Kidney (tissue), 14 donors: Measurements from ENCODE around the gene AJUBA. TPM values are rescaled to one million over a fixed set of nuclear protein-coding genes. Genes with fewer than 3 reads are reported as not detected.

Source experiments
- DNase-seq, 5 donors: peaks; one replicate each; pipeline ENCODE4 v3.0.0-alpha.2; 2013 to 2020
- FAIRE-seq: peaks from 2 replicates; lab custom pipeline; 2012; peaks lifted over from hg19 to GRCh38; lab: Jason Lieb, UNC
- H3K27ac ChIP-seq, 2 donors: one replicate each; pipeline ENCODE4 v1.7.0; 2013; ENCODE audit warnings: low read depth in 2 of 2, low read length in 2 of 2, inconsistent platforms in 1 of 2
- H3K27me3 ChIP-seq: one replicate; pipeline ENCODE4 v1.7.1; 2013; ENCODE audit warnings: low read length, inconsistent platforms; ENCODE audit not compliant: control insufficient read depth, insufficient read depth
- H3K36me3 ChIP-seq, 3 donors: one replicate each; pipeline versions ENCODE4 v1.7.0 to v1.7.1; 2013; ENCODE audit warnings: low read length in 3 of 3, control low read depth in 1 of 3, inconsistent platforms in 1 of 3; ENCODE audit not compliant: insufficient read depth in 3 of 3, control insufficient read depth in 2 of 3
- H3K4me1 ChIP-seq, 3 donors: one replicate each; pipeline versions ENCODE4 v1.7.0 to v1.7.1; 2013; ENCODE audit warnings: low read length in 3 of 3, inconsistent platforms in 1 of 3, low read depth in 1 of 3; ENCODE audit not compliant: control insufficient read depth in 2 of 3, insufficient read depth in 2 of 3
- H3K4me3 ChIP-seq, 3 donors: one replicate each; pipeline versions ENCODE4 v1.7.0 to v1.8.1; 2013; ENCODE audit warnings: low read length in 3 of 3, control low read depth in 1 of 3, inconsistent platforms in 1 of 3
- H3K9ac ChIP-seq, 3 donors: one replicate each; pipeline versions ENCODE4 v1.7.0 to v1.7.1; 2013; ENCODE audit warnings: low read length in 3 of 3, control low read depth in 1 of 3, inconsistent platforms in 1 of 3
- H3K9me3 ChIP-seq, 3 donors: one replicate each; pipeline versions ENCODE4 v1.7.0 to v1.7.1; 2013; ENCODE audit warnings: low read length in 3 of 3, control low read depth in 1 of 3, inconsistent platforms in 1 of 3; ENCODE audit not compliant: control insufficient read depth in 2 of 3, insufficient read depth in 1 of 3
- intact Hi-C: fragments of 100-400 bp; cut with DNase I; formaldehyde crosslinking; loops from one replicate; pipeline ENCODE4 v1.11.1; 2022
- polyA plus RNA-seq: library from polyadenylated mRNA; stranded (reverse); fragments of 350-450 nt; fragmentation: Illumina TruSeq; extraction: RNeasy Lipid Tissue Mini Kit (QIAGEN cat#74804); gene quantifications from one replicate; pipeline ENCODE4 v1.2.3, GENCODE V29; 2014; ENCODE audit warnings: low read depth, low replicate concordance; ENCODE audit not compliant: insufficient read depth
- total RNA-seq: library from RNA; stranded (reverse); fragmentation: NEBNext Ultra II Directional; extraction: Animal tissue kit (Norgen Biotek cat#: 25700); gene quantifications from one replicate; pipeline ENCODE4 v1.2.1, GENCODE V29; 2021
- TF ChIP-seq, protein P1 (sequence below): IDR thresholded peaks from 3 replicates; pipeline ENCODE4 v1.5.1; 2012; ENCODE audit warnings: mild to moderate bottlenecking, moderate library complexity, borderline replicate concordance; ENCODE audit not compliant: insufficient read depth; ENCODE audit errors: extremely low read depth
- donor health status: control.
- donor health status: control.
- donor health status: control.
- donor health status: control.
- donor health status: control.
- donor health status: DM: yes; HTN: yes; CAD: no.
- donor health status: Normal renal cell carcinoma (clear cell type).

Gene AJUBA
- total and polyA plus RNA-seq, 2 donors from 2014 or later: 14.6 to 28.5 TPM

DNA sequence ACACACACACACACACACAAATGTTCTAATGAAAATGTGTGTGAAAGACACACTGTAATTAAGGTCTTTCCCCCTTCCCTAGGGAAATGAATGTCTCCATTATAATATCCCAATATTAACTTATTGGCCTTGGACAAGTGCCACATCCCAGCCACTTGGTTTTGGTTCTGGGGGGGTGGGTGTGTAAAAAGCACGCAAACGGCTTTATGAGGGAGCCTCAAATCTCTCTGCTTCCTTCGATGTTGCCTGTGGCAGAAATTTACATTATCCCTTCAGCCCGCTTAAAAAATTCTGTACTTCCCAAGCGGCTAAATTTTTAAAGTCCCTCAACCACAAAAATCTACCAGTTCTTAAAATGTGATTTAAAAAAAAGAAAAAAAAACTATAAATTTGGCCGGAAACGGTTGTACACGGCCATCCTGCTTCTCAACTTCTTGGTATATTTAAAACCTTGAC is 27.2 kb upstream of the AJUBA start:
- H3K9ac ChIP-seq: peak overlapping the region; percentile 25 to 70 (median 58)
- peaks cover 2 to 11% (median 3%) of the 10 kb centered on the region in 3 donors for H3K4me1 ChIP-seq
- DNase-seq (no peak), FAIRE-seq (no peak)
- no peaks in the 10 kb centered on the region for H3K36me3 ChIP-seq
- TF ChIP-seq, protein P1, sequence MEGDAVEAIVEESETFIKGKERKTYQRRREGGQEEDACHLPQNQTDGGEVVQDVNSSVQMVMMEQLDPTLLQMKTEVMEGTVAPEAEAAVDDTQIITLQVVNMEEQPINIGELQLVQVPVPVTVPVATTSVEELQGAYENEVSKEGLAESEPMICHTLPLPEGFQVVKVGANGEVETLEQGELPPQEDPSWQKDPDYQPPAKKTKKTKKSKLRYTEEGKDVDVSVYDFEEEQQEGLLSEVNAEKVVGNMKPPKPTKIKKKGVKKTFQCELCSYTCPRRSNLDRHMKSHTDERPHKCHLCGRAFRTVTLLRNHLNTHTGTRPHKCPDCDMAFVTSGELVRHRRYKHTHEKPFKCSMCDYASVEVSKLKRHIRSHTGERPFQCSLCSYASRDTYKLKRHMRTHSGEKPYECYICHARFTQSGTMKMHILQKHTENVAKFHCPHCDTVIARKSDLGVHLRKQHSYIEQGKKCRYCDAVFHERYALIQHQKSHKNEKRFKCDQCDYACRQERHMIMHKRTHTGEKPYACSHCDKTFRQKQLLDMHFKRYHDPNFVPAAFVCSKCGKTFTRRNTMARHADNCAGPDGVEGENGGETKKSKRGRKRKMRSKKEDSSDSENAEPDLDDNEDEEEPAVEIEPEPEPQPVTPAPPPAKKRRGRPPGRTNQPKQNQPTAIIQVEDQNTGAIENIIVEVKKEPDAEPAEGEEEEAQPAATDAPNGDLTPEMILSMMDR: no peak
- intact Hi-C loops: no loop called here
- H3K4me3 ChIP-seq: peak overlapping the region; percentile 82 to 87 (median 83)
- no peaks in the 10 kb centered on the region for H3K9me3 ChIP-seq
- peak overlapping the region; percentile 79 to 82 for H3K27ac ChIP-seq
- no peaks in the 10 kb centered on the region for H3K27me3 ChIP-seq

DNA sequence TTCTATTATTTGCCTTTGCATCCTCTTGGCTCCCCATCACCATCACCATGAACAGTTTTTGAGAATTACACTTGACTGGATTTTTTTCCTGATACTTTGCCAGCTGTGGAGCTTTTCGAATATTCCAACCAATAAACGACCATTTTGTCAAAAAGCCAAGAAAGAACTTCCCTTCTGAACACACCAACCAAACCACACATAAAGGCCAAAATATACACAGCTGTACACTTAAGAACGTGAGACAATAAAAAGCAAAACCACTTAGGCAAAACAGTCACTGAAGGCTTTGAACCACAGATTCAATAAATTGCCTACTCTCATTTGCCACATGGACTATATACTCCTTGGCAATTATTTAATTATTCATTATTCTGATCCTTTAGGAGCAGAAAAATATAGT is 26.5 kb upstream of the AJUBA start:
- H3K4me1 ChIP-seq: peaks cover 2 to 11% (median 3%) of the 10 kb centered on the region in 3 donors
- TF ChIP-seq, protein P1: no peak
- H3K9me3 ChIP-seq: no peaks in the 10 kb centered on the region

DNA sequence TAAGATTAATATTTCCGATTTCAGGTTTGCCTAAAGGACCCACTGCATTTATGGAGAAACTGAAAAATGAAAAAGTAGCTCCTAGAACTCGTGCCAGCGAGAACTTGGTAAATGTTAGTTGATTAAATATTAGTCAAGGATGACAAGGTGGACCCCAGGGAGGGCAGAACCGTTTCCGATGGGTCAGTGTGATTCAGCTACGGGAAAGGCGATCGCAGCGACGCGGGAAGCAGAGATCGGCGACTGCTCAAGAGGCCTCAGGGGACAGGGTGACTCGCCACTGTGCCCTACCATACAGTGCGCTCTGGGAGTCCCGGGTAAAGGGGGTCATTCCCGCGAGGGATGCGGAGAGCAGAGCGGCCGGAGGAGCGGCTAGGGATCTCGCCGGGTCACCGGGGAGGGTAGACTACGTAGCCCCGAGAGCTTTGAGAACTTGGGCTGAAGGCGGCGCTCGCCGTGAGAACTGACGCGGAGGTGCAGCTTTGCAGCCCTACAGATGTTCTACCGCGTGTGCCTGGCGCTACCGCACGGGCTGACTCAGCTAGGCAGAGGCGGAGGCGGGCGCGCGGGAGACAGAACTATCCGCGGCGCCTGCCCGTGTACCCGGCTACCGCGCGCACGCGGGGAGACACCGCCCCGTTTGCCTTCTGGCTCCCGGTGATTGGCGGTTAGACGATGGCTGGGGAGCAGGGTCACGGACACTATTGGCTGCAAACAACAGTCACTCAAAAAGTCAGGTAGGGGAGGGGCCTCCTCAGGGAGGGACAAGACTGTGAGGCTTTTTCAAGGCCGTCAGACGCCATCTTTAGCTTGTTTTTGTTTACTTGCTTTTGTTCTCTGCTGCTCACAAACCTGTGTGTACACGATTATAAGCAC is 24.4 kb upstream of the AJUBA start:
- intact Hi-C loops: no loop called here
- peak; percentile 71 for FAIRE-seq
- TF ChIP-seq, protein P1: no peak
- Histone ChIP-seq H3K4me1 (peaks cover 2 to 11% (median 3%) of the 10 kb centered on the region in 3 donors), H3K36me3 (no peaks in the 10 kb centered on the region), H3K4me3 (peak overlapping the region; percentile 89 to 95 (median 93)), H3K27ac (peak overlapping the region; percentile 95 to 99), H3K27me3 (no peaks in the 10 kb centered on the region), H3K9me3 (no peaks in the 10 kb centered on the region), H3K9ac (peak overlapping the region; percentile 84 to 93 (median 93))
- peak; percentile 98 to 99 (median 99) for DNase-seq

More for the DNA sequence above, 26.5 kb upstream of the AJUBA start:
- no peaks in the 10 kb centered on the region for H3K27me3 ChIP-seq
- DNase-seq (no peak), FAIRE-seq (no peak)
- H3K4me3 ChIP-seq: no peak overlapping the region
- H3K9ac ChIP-seq: no peak overlapping the region
- no peaks in the 10 kb centered on the region for H3K36me3 ChIP-seq
- H3K27ac ChIP-seq: no peak overlapping the region
- intact Hi-C loops: no loop called here
